Right ventricle myocardium inferior (tissue), 1 donor: ENCODE data around the gene MSX2. TPM values are rescaled to one million over a fixed set of nuclear protein-coding genes. Genes with fewer than 3 reads are reported as not detected.

Experiments
- ATAC-seq: fragments of 200-7000 bp; cut with Tn5 transposase; one replicate; pipeline ENCODE4 v1.9.1; 2020; ENCODE audit warnings: mild to moderate bottlenecking, moderate library complexity
- DNase-seq: peaks from one replicate; pipeline ENCODE4 v3.0.0; 2021; ENCODE audit errors: missing footprints
- intact Hi-C: fragments of 100-400 bp; cut with DNase I; formaldehyde crosslinking; loops from one replicate; pipeline ENCODE4 v1.11.0; 2022
- total RNA-seq: library from RNA; stranded (reverse); fragmentation: NEBNext Ultra II Directional; extraction: Animal tissue kit (Norgen Biotek cat#: 25700); gene quantifications from one replicate; pipeline ENCODE4 v1.2.1, GENCODE V29; 2021
- donor health status: DM: no; HTN: yes; CAD: no; lungs with severe emphysema.

MSX2 gene
- total RNA-seq, 1 donor from 2014 or later, result 1.4 TPM

GRCh38 chr5:174731214-174732035 lies 7.0 kb downstream of the MSX2 start:
- intact Hi-C loops, result no loop called here
- DNase-seq (no peak), ATAC-seq (no peak)

GRCh38 chr5:174732036-174733020 lies 7.9 kb downstream of the MSX2 start:
- no peak for DNase-seq
- no peak for ATAC-seq
- intact Hi-C loops, result no loop called here

- DNase-seq, result no peak
- no peak for ATAC-seq
- intact Hi-C loops, result no loop called here
Observed at GRCh38 chr5:174733091-174733690, 8.8 kb downstream of the MSX2 start.

GRCh38 chr5:174733836-174734235 lies 9.5 kb downstream of the MSX2 start:
- DNase-seq (no peak), ATAC-seq (no peak)
- intact Hi-C loops, result no loop called here

- intact Hi-C loops, result loop anchor here (5.0 kb wide), 1 partner anchor 318 kb away; no protein-coding TSS in a partner anchor
- DNase-seq (no peak), ATAC-seq (no peak)
Observed at GRCh38 chr5:174734571-174735497, 10.5 kb downstream of the MSX2 start.

- DNase-seq, result no peak
- ATAC-seq, result no peak
- intact Hi-C loops, result loop anchor here (5.0 kb wide), 1 partner anchor 318 kb away; no protein-coding TSS in a partner anchor
Observed at GRCh38 chr5:174735498-174736330, 11.3 kb downstream of the MSX2 start.

- intact Hi-C loops, result loop anchor here (5.0 kb wide), 1 partner anchor 319 kb away; no protein-coding TSS in a partner anchor
- no peak for DNase-seq
- no peak for ATAC-seq
Observed at GRCh38 chr5:174736331-174736721, 11.9 kb downstream of the MSX2 start.

GRCh38 chr5:174736777-174737176 lies 12.4 kb downstream of the MSX2 start:
- intact Hi-C loops, result loop anchor here (5.0 kb wide), 1 partner anchor 319 kb away; no protein-coding TSS in a partner anchor
- DNase-seq, result no peak
- ATAC-seq, result no peak

GRCh38 chr5:174737330-174737729 lies 12.9 kb downstream of the MSX2 start:
- no peak for DNase-seq
- no peak for ATAC-seq
- intact Hi-C loops, result loop anchor here (5.0 kb wide), 1 partner anchor 320 kb away; no protein-coding TSS in a partner anchor

GRCh38 chr5:174741352-174741751 lies 17.0 kb downstream of the MSX2 start:
- DNase-seq (no peak), ATAC-seq (no peak)
- intact Hi-C loops, result no loop called here

GRCh38 chr5:174744896-174745295 lies 20.5 kb downstream of the MSX2 start:
- DNase-seq (no peak), ATAC-seq (no peak)
- intact Hi-C loops, result no loop called here

- ATAC-seq (no peak), DNase-seq (no peak)
- intact Hi-C loops, result no loop called here
Observed at GRCh38 chr5:174745590-174746103, 21.3 kb downstream of the MSX2 start.

GRCh38 chr5:174750711-174751110 lies 26.3 kb downstream of the MSX2 start:
- DNase-seq, result no peak
- no peak for ATAC-seq
- intact Hi-C loops, result no loop called here

GRCh38 chr5:174751154-174752000 lies 27.0 kb downstream of the MSX2 start:
- ATAC-seq, result no peak
- DNase-seq, result no peak
- intact Hi-C loops, result no loop called here

GRCh38 chr5:174752121-174752520 lies 27.7 kb downstream of the MSX2 start:
- ATAC-seq (no peak), DNase-seq (no peak)
- intact Hi-C loops, result no loop called here

- no peak for DNase-seq
- intact Hi-C loops, result no loop called here
- ATAC-seq, result no peak
Observed at GRCh38 chr5:174755106-174755505, 30.7 kb downstream of the MSX2 start.
